IPS-20b (cell line): Measurements from ENCODE around the gene NKAIN1.
"Not testable (repeated sequence)": the region's sequence is repeated elsewhere in the genome, so short reads cannot be mapped to it uniquely, and the experiment has no call there.

Experiments used
- H3K27ac ChIP-seq: one replicate; pipeline ENCODE4 v1.5.1; 2013; ENCODE audit warnings: low read length
- H3K27me3 ChIP-seq: 2 replicates; pipeline ENCODE4 v1.6.1; 2013; ENCODE audit warnings: mild to moderate bottlenecking, low read length, inconsistent platforms; ENCODE audit not compliant: insufficient read depth
- H3K36me3 ChIP-seq: 2 replicates; pipeline ENCODE4 v1.6.1; 2013; ENCODE audit warnings: low read depth, mild to moderate bottlenecking, inconsistent platforms, low read length, moderate library complexity; ENCODE audit not compliant: insufficient read depth
- H3K4me1 ChIP-seq: 2 replicates; pipeline ENCODE4 v1.6.1; 2013; ENCODE audit warnings: mild to moderate bottlenecking, control low read depth, inconsistent platforms, low read length, moderate library complexity; ENCODE audit not compliant: insufficient read depth
- H3K4me3 ChIP-seq: 2 replicates; pipeline ENCODE4 v1.5.1; 2013; ENCODE audit warnings: mild to moderate bottlenecking, low read length, inconsistent platforms
- H3K9ac ChIP-seq: 2 replicates; pipeline ENCODE4 v1.6.1; 2013; ENCODE audit warnings: low read depth, mild to moderate bottlenecking, inconsistent platforms, low read length, moderate library complexity
- H3K9me3 ChIP-seq: 2 replicates; pipeline ENCODE4 v1.6.1; 2013; ENCODE audit warnings: mild to moderate bottlenecking, low read depth, low read length, inconsistent platforms; ENCODE audit not compliant: insufficient read depth

Gene NKAIN1

GRCh38 chr1:31208361-31208945, 31.2 kb downstream of the NKAIN1 start:
- Histone ChIP-seq H3K9me3 (no peaks in the 10 kb centered on the region), H3K36me3 (no peaks in the 10 kb centered on the region), H3K27ac (no peak overlapping the region), H3K4me1 (no peaks in the 10 kb centered on the region), H3K9ac (no peak overlapping the region), H3K4me3 (no peak overlapping the region), H3K27me3 (no peaks in the 10 kb centered on the region)

GRCh38 chr1:31207569-31207968, 32.1 kb downstream of the NKAIN1 start:
- H3K27me3 ChIP-seq: no peaks in the 10 kb centered on the region
- no peaks in the 10 kb centered on the region for H3K9me3 ChIP-seq
- no peak overlapping the region for H3K9ac ChIP-seq
- H3K4me1 ChIP-seq: no peaks in the 10 kb centered on the region
- H3K4me3 ChIP-seq: no peak overlapping the region
- H3K27ac ChIP-seq: no peak overlapping the region
- H3K36me3 ChIP-seq: no peaks in the 10 kb centered on the region

- H3K9ac ChIP-seq: no peak overlapping the region
- no peak overlapping the region for H3K4me3 ChIP-seq
- no peak overlapping the region for H3K27ac ChIP-seq
- no peaks in the 10 kb centered on the region for H3K4me1 ChIP-seq
- H3K36me3 ChIP-seq: no peaks in the 10 kb centered on the region
- no peaks in the 10 kb centered on the region for H3K9me3 ChIP-seq
- no peaks in the 10 kb centered on the region for H3K27me3 ChIP-seq
These were observed 32.6 kb downstream of the NKAIN1 start for GRCh38 chr1:31207046-31207445.

- peaks cover 4% of the 10 kb centered on the region; the same call in 1 of the 2 replicates for H3K4me1 ChIP-seq
- H3K27ac ChIP-seq: no peak overlapping the region
- no peaks in the 10 kb centered on the region for H3K27me3 ChIP-seq
- H3K9me3 ChIP-seq: no peaks in the 10 kb centered on the region
- H3K4me3 ChIP-seq: no peak overlapping the region
- H3K36me3 ChIP-seq: no peaks in the 10 kb centered on the region
- H3K9ac ChIP-seq: no peak overlapping the region
These were observed 36.5 kb downstream of the NKAIN1 start for GRCh38 chr1:31203215-31203614.

- Histone ChIP-seq H3K4me1 (peaks cover 4% of the 10 kb centered on the region; the same call in 1 of the 2 replicates), H3K9ac (no peak overlapping the region), H3K9me3 (no peaks in the 10 kb centered on the region), H3K4me3 (no peak overlapping the region), H3K27ac (no peak overlapping the region), H3K36me3 (no peaks in the 10 kb centered on the region), H3K27me3 (no peaks in the 10 kb centered on the region)
These were observed 37.7 kb downstream of the NKAIN1 start for GRCh38 chr1:31201931-31202360.

DNA sequence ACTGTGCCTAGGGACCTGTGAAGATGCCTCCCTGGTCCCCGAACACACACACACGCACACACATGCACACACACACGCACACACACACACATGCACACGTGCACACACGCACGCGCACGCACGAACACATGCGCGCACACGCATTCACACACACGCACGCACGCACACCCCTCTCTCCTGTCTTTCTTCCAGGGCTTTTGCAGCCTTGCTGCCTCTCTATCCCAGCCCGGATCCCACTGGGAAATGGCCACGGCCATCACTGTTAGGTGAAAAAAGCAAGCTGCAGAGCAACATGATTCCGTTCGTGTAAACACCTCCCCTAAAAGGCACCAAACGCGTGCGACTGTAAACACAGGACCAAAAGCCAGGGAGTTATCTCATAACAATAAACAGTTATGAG, 39.7 kb downstream of the NKAIN1 start:
- no peak overlapping the region for H3K27ac ChIP-seq
- H3K4me1 ChIP-seq: peaks cover 4% of the 10 kb centered on the region; the same call in 1 of the 2 replicates
- no peaks in the 10 kb centered on the region for H3K27me3 ChIP-seq
- no peaks in the 10 kb centered on the region for H3K9me3 ChIP-seq
- no peak overlapping the region for H3K9ac ChIP-seq
- no peaks in the 10 kb centered on the region for H3K36me3 ChIP-seq
- no peak overlapping the region for H3K4me3 ChIP-seq

DNA sequence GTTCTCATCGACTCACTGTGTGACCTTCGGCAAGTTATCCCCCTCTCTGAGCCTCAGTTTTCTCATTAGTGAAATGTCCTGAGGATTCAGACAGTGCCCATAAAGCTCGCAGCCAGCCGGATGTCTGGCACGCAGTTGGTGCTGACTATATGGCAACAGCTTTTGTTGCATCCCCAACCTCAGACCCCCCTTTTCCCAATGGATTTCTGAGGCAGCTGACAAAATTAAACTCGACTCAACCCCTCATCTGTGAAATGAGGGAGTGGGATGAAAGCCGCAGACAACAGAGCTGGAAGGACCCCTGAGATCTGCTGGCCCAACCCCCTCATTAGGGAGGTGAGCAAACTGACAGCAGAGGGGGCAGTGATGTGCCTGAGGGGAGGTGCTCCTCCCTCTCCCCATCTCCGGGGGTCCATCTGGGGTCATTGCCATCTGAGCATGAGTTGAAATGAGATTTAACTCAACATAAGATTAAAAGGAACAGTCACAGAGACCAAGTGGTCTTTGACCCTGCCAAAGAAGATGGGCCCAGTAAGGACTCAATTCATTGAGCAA, 40.4 kb downstream of the NKAIN1 start:
- Histone ChIP-seq H3K4me3 (no peak overlapping the region), H3K27me3 (no peaks in the 10 kb centered on the region), H3K4me1 (peaks cover 4% of the 10 kb centered on the region; the same call in 1 of the 2 replicates), H3K9me3 (no peaks in the 10 kb centered on the region), H3K27ac (no peak overlapping the region), H3K36me3 (no peaks in the 10 kb centered on the region), H3K9ac (no peak overlapping the region)

DNA sequence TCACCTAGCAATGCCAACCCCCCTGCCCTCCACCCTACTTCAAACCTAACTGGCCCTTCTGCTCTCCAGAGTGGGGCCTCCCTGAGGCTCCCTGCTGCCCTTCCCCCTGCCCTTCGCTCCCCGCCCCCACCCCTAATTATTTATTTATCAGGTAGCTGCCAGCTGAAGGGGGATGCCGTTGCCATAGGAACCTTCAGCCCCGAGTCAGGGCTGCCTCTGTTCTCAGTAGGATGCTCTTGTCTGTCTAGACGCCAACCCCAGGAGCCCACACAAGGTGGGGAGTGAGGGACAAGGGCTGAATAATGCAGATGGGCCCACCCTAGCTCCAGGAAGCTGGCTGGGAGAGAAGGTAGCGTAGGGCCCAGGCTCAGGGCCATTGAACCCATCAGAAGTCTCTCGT, 41.1 kb downstream of the NKAIN1 start:
- no peak overlapping the region for H3K27ac ChIP-seq
- H3K9ac ChIP-seq: no peak overlapping the region
- H3K27me3 ChIP-seq: no peaks in the 10 kb centered on the region
- no peak overlapping the region for H3K4me3 ChIP-seq
- H3K9me3 ChIP-seq: no peaks in the 10 kb centered on the region
- H3K36me3 ChIP-seq: no peaks in the 10 kb centered on the region
- H3K4me1 ChIP-seq: peaks cover 4% of the 10 kb centered on the region; the same call in 1 of the 2 replicates

DNA sequence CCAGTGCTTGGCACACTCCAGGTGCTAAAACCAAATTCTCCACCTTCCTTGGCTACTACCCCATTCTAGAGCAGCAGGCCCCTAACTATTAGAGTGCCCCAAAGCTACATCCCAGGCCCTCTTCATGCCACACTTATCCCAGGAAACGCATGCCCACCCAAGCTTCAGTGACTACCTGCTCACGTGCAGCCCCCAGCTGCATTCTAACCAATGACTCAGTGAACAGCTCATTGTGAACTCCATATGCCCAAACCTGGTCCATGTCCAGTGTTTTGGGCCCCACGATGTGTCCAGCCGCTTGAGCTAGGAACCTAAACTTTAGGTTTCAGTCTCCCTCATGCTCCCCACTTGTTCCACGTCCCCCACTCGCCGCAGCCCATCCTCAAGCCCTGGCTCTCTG, 41.5 kb downstream of the NKAIN1 start:
- Histone ChIP-seq H3K27me3 (no peaks in the 10 kb centered on the region), H3K9me3 (no peaks in the 10 kb centered on the region), H3K36me3 (no peaks in the 10 kb centered on the region), H3K4me3 (no peak overlapping the region), H3K4me1 (peaks cover 4% of the 10 kb centered on the region; the same call in 1 of the 2 replicates), H3K9ac (no peak overlapping the region), H3K27ac (no peak overlapping the region)

- Histone ChIP-seq H3K27ac (no peak overlapping the region), H3K4me3 (no peak overlapping the region), H3K9me3 (no peaks in the 10 kb centered on the region), H3K36me3 (no peaks in the 10 kb centered on the region), H3K4me1 (peaks cover 4% of the 10 kb centered on the region; the same call in 1 of the 2 replicates), H3K27me3 (no peaks in the 10 kb centered on the region), H3K9ac (no peak overlapping the region)
These were observed 43.0 kb downstream of the NKAIN1 start for GRCh38 chr1:31196685-31197084.

GRCh38 chr1:31195267-31195666, 44.4 kb downstream of the NKAIN1 start:
- not testable (repeated sequence) for H3K9me3 ChIP-seq, H3K36me3 ChIP-seq, H3K4me1 ChIP-seq, H3K27me3 ChIP-seq, H3K9ac ChIP-seq, H3K27ac ChIP-seq, H3K4me3 ChIP-seq

DNA sequence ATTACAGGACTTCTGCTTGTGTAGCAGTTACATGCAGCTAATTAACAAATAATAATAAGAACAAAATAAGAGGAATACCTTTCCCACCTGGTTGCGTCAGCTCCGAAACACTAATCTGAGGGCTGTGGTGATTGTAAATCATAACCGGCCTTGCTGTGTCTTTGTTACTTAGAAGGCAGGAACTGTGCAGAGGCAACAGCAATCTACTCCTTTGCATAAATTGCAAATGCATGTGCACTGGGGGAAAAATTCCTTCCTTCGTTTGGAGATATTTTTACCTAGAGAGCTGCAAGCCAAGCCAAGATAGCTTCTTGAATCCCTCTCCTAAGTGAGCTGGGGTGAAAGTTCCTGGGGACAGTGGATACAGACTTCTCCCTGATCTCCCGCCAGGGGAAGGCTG, 46.0 kb downstream of the NKAIN1 start:
- no peaks in the 10 kb centered on the region for H3K36me3 ChIP-seq
- H3K27ac ChIP-seq: no peak overlapping the region
- no peak overlapping the region for H3K9ac ChIP-seq
- peaks cover 1% of the 10 kb centered on the region; the same call in 1 of the 2 replicates for H3K4me1 ChIP-seq
- no peak overlapping the region for H3K4me3 ChIP-seq
- H3K27me3 ChIP-seq: no peaks in the 10 kb centered on the region
- no peaks in the 10 kb centered on the region for H3K9me3 ChIP-seq
